B cell (primary cell): ENCODE results near the gene ZNF621. TPM values are rescaled to one million over a fixed set of nuclear protein-coding genes. Genes with fewer than 3 reads are reported as not detected.

Source experiments
- ATAC-seq: fragments of 200-7000 bp; cut with Tn5 transposase; one replicate; pipeline ENCODE4 v1.10.0; 2021; ENCODE audit warnings: low read depth, mild to moderate bottlenecking, moderate number of reproducible peaks, moderate library complexity
- CTCF ChIA-PET: fragments of 350-600 bp; sonication (Branson Sonifier 250); formaldehyde crosslinking; loops from one replicate; lab custom pipeline; 2021; ENCODE audit warnings: antibody characterized with exemption, inconsistent platforms; lab: Charles Lee
- POLR2A ChIA-PET: fragments of 350-600 bp; sonication (Branson Sonifier 250); formaldehyde crosslinking; loops from one replicate; lab custom pipeline; 2021; ENCODE audit warnings: antibody characterized with exemption; lab: Charles Lee
- DNase-seq: peaks from one replicate; pipeline ENCODE4 v3.0.0; 2013
- H2AFZ ChIP-seq: 2 replicates; pipeline ENCODE4 v1.6.1; 2012; ENCODE audit warnings: mild to moderate bottlenecking, low read depth, low read length; ENCODE audit not compliant: insufficient read depth, poor library complexity, severe bottlenecking
- H3K27ac ChIP-seq, 2 donors: 1 replicate in 1 of 2; 2 replicates in 1 of 2; pipeline ENCODE4 v1.5.1; 2012 to 2013; ENCODE audit warnings: low read length in 2 of 2, mild to moderate bottlenecking in 2 of 2, moderate library complexity in 1 of 2
- H3K27me3 ChIP-seq, 4 experiments: fragments of 200-600 bp in 1 of 4; sonication (generic) in 1 of 4; replicated peaks in 1 of 4; 1 replicate in 2 of 4; 2 replicates in 2 of 4; pipeline versions ENCODE4 v1.6.1 to v1.7.0; 2013 to 2016; ENCODE audit warnings: low read length in 3 of 4, mild to moderate bottlenecking in 2 of 4, mixed read lengths in 1 of 4, moderate library complexity in 1 of 4; ENCODE audit not compliant: insufficient read depth in 4 of 4, control insufficient read depth in 3 of 4; ENCODE audit errors: control extremely low read depth in 1 of 4
- H3K36me3 ChIP-seq, 2 experiments: replicated peaks in 1 of 2; 1 replicate in 1 of 2; 2 replicates in 1 of 2; pipeline versions ENCODE4 v1.6.1 to v1.7.1; 2013; ENCODE audit warnings: low read length in 1 of 2; ENCODE audit not compliant: insufficient read depth in 2 of 2, control insufficient read depth in 1 of 2; ENCODE audit errors: control extremely low read depth in 1 of 2, extremely low read depth in 1 of 2
- H3K4me1 ChIP-seq, 2 donors: fragments of 200-600 bp in 1 of 2; sonication (generic) in 1 of 2; 1 replicate in 1 of 2; 2 replicates in 1 of 2; pipeline versions ENCODE4 v1.5.1 to v1.6.1; 2013 to 2017; ENCODE audit warnings: low read length in 2 of 2; ENCODE audit not compliant: control insufficient read depth in 2 of 2, insufficient read depth in 2 of 2
- H3K4me2 ChIP-seq: replicated peaks from 2 replicates; pipeline ENCODE3; 2012; ENCODE audit warnings: mild to moderate bottlenecking, low read depth, low read length; ENCODE audit not compliant: poor library complexity, severe bottlenecking
- H3K4me3 ChIP-seq, 5 experiments: fragments of 200-600 bp in 1 of 5; sonication (generic) in 1 of 5; 1 replicate in 3 of 5; 2 replicates in 2 of 5; pipeline versions ENCODE4 v1.5.1 to v1.7.0; 2011 to 2016; ENCODE audit warnings: low read length in 4 of 5, mild to moderate bottlenecking in 4 of 5, low read depth in 2 of 5, control low read depth in 1 of 5, moderate library complexity in 1 of 5; ENCODE audit not compliant: insufficient read depth in 1 of 5; ENCODE audit errors: control extremely low read depth in 1 of 5, extremely low read depth in 1 of 5
- H3K79me2 ChIP-seq: fragments of 200-600 bp; sonication (generic); one replicate; pipeline ENCODE4 v1.6.0; 2016; ENCODE audit warnings: low read length; ENCODE audit not compliant: control insufficient read depth, insufficient read depth
- H3K9ac ChIP-seq: fragments of 200-600 bp; sonication (generic); 2 replicates; pipeline ENCODE4 v1.6.1; 2017; ENCODE audit warnings: mild to moderate bottlenecking, low read length, moderate library complexity
- H3K9me3 ChIP-seq, 3 donors: one replicate each; pipeline versions ENCODE4 v1.6.1 to v1.7.1; 2013; ENCODE audit warnings: low read length in 2 of 3; ENCODE audit not compliant: control insufficient read depth in 2 of 3, insufficient read depth in 1 of 3; ENCODE audit errors: control extremely low read depth in 1 of 3
- H4K20me1 ChIP-seq: 2 replicates; pipeline ENCODE4 v1.6.0; 2012; ENCODE audit warnings: mild to moderate bottlenecking, low read length; ENCODE audit not compliant: insufficient read depth, control insufficient read depth, poor library complexity, severe bottlenecking
- H3K27ac Mint-ChIP-seq: one replicate; pipeline ENCODE4 v1.8.0; 2021; ENCODE audit warnings: mixed read lengths
- H3K27me3 Mint-ChIP-seq: one replicate; pipeline ENCODE4 v1.8.0; 2021; ENCODE audit warnings: mixed read lengths
- H3K4me1 Mint-ChIP-seq: one replicate; pipeline ENCODE4 v1.8.0; 2021; ENCODE audit warnings: mixed read lengths
- H3K4me3 Mint-ChIP-seq: one replicate; pipeline ENCODE4 v1.8.0; 2021; ENCODE audit warnings: mixed read lengths
- H3K9me3 Mint-ChIP-seq: one replicate; pipeline ENCODE4 v1.8.0; 2022; ENCODE audit warnings: mixed read lengths; ENCODE audit not compliant: insufficient read depth
- EZH2 ChIP-seq: IDR thresholded peaks from 2 replicates; pipeline ENCODE4 v1.6.1; 2012; ENCODE audit warnings: borderline replicate concordance, low read depth, mild to moderate bottlenecking, moderate library complexity, low read length; ENCODE audit not compliant: insufficient read depth, poor library complexity, severe bottlenecking
- WGBS: methylation state at CpG from one replicate; pipeline ENCODE4 v1.1.5; 2013; ENCODE audit warnings: missing lambda C conversion rate; ENCODE audit not compliant: insufficient coverage; 5-methylcytosine and 5-hydroxymethylcytosine counted together
- intact Hi-C: fragments of 100-400 bp; cut with micrococcal nuclease; formaldehyde crosslinking; loops from one replicate; pipeline ENCODE4 v1.10.0; 2022
- polyA plus RNA-seq: library from polyadenylated mRNA; depleted of rRNA; stranded (reverse); fragments of >200 nt; gene quantifications from 2 replicates; pipeline ENCODE4 v1.2.3, GENCODE V29; 2012
- total RNA-seq, 2 donors: library from RNA; stranded (reverse); fragments of 120-200 nt in 1 of 2; gene quantifications; 1 replicate in 1 of 2; 2 replicates in 1 of 2; pipeline versions ENCODE4 v1.2.3 to v1.2.4, GENCODE V29; 2013 to 2022
- TF ChIP-seq, protein P1 (sequence below): fragments of 200-600 bp; IDR thresholded peaks from one replicate; pipeline ENCODE4 v1.8.0; 2022; ENCODE audit warnings: antibody characterized with exemption, mild to moderate bottlenecking

ZNF621 gene
- total and polyA plus RNA-seq, 2 donors (not counting 1 experiment from before 2014, with no cell fraction given), result 10.2 to 35.2 TPM

DNA sequence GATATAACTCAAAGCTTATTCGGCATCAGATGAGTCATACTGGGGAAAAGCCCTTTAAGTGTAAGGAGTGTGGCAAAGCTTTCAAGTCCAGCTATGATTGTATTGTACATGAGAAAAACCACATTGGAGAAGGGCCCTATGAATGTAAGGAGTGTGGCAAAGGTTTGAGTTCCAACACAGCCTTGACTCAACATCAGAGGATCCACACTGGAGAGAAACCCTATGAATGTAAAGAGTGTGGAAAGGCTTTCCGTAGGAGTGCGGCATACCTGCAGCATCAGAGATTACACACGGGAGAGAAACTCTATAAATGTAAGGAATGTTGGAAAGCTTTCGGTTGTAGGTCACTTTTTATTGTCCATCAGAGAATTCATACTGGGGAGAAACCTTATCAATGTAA lies 7.5 kb downstream of the ZNF621 start:
- intact Hi-C loops, result no loop called here
- Mint-ChIP-seq H3K4me1 (peaks cover 2% of the 10 kb centered on the region), H3K4me3 (no peak overlapping the region), H3K27me3 (no peaks in the 10 kb centered on the region), H3K9me3 (peaks cover 4% of the 10 kb centered on the region), H3K27ac (no peak overlapping the region)
- POLR2A ChIA-PET, result no interaction called here
- no peaks in the 10 kb centered on the region for H4K20me1 ChIP-seq
- CTCF ChIA-PET, result interaction anchor here (0.6 to 1.1 kb wide), 3 partner anchors 26 to 1805 kb away, joined by 3 read pairs; partner anchors contain the start of gene ZNF620
- H3K9ac ChIP-seq, result no peak overlapping the region
- no peak overlapping the region for H3K27ac ChIP-seq
- H3K36me3 ChIP-seq, result peaks cover 6 to 63% of the 10 kb centered on the region in 2 experiments
- no peaks in the 10 kb centered on the region for H3K27me3 ChIP-seq
- peaks cover under 1% of the 10 kb centered on the region for H3K79me2 ChIP-seq
- DNase-seq (no peak), ATAC-seq (no peak)
- H3K4me3 ChIP-seq, result no peak overlapping the region
- WGBS, result 100% methylated on average over 1 of the region's 5 CpGs
- TF ChIP-seq, protein P1, sequence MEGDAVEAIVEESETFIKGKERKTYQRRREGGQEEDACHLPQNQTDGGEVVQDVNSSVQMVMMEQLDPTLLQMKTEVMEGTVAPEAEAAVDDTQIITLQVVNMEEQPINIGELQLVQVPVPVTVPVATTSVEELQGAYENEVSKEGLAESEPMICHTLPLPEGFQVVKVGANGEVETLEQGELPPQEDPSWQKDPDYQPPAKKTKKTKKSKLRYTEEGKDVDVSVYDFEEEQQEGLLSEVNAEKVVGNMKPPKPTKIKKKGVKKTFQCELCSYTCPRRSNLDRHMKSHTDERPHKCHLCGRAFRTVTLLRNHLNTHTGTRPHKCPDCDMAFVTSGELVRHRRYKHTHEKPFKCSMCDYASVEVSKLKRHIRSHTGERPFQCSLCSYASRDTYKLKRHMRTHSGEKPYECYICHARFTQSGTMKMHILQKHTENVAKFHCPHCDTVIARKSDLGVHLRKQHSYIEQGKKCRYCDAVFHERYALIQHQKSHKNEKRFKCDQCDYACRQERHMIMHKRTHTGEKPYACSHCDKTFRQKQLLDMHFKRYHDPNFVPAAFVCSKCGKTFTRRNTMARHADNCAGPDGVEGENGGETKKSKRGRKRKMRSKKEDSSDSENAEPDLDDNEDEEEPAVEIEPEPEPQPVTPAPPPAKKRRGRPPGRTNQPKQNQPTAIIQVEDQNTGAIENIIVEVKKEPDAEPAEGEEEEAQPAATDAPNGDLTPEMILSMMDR, result no peak
- TF ChIP-seq EZH2, result no peak
- H2AFZ ChIP-seq, result no peak overlapping the region
- H3K4me1 ChIP-seq, result no peaks in the 10 kb centered on the region
- H3K9me3 ChIP-seq, result peaks cover 0 to 2% (median 0%) of the 10 kb centered on the region in 3 donors
- no peak overlapping the region for H3K4me2 ChIP-seq

DNA sequence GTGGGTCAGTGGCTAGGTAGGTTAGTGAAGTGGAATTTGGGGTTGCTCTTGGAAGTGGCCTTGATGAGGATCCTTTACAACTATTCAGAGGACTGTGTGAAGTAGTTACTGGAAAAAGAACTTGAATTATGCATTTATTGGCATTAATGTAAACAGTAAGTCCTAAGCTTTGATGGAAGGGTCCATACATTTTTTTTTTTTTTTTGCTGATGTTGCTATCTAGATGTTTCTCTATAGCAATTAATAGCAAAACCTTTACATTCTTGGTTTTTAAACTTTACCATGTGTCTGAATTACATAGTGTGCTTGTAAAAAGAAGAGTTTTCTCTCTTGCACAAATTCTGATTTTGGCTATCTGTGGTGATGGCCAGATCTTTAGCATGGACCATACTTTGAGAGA lies 9.5 kb downstream of the ZNF621 start:
- Histone ChIP-seq H4K20me1 (no peaks in the 10 kb centered on the region), H3K9ac (no peak overlapping the region), H3K79me2 (no peaks in the 10 kb centered on the region), H3K27ac (no peak overlapping the region), H3K9me3 (peaks cover 0 to 7% (median 0%) of the 10 kb centered on the region in 3 donors), H3K36me3 (peaks cover 6 to 56% of the 10 kb centered on the region in 2 experiments), H3K4me1 (no peaks in the 10 kb centered on the region), H3K4me2 (no peak overlapping the region), H3K27me3 (no peaks in the 10 kb centered on the region), H3K4me3 (no peak overlapping the region), H2AFZ (no peak overlapping the region)
- Mint-ChIP-seq H3K4me1 (no peaks in the 10 kb centered on the region), H3K9me3 (peaks cover 4% of the 10 kb centered on the region), H3K27ac (no peak overlapping the region), H3K27me3 (no peaks in the 10 kb centered on the region), H3K4me3 (no peak overlapping the region)
- no peak for DNase-seq
- no peak for TF ChIP-seq EZH2
- TF ChIP-seq, protein P1, result no peak
- ChIA-PET POLR2A (no interaction called here), CTCF (no interaction called here)
- intact Hi-C loops, result no loop called here
- ATAC-seq, result no peak
